Measurements from ENCODE around the gene TGFBR2.

DNA sequence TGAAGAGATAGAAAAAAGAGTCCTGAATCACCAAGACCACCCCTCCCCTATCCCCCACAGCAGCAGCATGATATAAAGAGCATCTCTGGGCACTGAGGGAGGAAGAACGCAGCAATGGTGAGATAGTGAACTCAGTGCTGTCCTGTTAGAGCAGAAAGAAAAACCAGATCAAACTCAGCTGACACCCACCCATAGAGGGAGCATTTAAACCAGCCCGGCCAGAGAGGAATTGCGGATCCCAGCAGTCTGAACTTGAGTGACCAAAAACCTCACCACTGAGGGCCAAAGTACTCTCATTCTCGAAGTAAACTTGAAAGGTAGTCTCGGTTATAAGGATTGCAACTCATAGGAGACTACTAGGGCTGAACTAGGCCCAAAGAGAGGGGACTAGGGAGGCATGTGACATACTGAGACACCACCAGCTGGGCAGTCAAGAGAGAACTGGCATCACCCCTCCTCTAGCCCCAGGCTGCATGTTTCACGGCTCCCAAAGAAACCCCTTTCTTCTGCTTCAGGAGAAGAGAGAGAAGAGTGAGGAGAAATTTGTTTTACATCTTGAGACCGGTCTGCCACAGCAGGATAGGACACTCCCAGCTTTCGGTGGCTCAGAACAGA is 39.2 kb upstream of the TGFBR2 start:
- TF ChIP-seq CTCF (conservative IDR thresholded peaks at IDR 0.05; ENCODE audit: low read depth, low read length) (peak; percentile 17; the same call in 1 of the 2 replicates), EZH2 (IDR thresholded peaks at IDR 0.05; ENCODE audit: low read length, unreplicated experiment) (no peak), EZH2phosphoT487 (IDR thresholded peaks at IDR 0.05; ENCODE audit: borderline replicate concordance, low read length) (no peak)

All from PC-3 (cell line).